ENCODE data around the gene FOXD3. TPM values are rescaled to one million over a fixed set of nuclear protein-coding genes. Genes with fewer than 3 reads are reported as not detected.

The FOXD3 gene
- total RNA-seq, 1 experiment from 2014 or later = 25.8 TPM

DNA sequence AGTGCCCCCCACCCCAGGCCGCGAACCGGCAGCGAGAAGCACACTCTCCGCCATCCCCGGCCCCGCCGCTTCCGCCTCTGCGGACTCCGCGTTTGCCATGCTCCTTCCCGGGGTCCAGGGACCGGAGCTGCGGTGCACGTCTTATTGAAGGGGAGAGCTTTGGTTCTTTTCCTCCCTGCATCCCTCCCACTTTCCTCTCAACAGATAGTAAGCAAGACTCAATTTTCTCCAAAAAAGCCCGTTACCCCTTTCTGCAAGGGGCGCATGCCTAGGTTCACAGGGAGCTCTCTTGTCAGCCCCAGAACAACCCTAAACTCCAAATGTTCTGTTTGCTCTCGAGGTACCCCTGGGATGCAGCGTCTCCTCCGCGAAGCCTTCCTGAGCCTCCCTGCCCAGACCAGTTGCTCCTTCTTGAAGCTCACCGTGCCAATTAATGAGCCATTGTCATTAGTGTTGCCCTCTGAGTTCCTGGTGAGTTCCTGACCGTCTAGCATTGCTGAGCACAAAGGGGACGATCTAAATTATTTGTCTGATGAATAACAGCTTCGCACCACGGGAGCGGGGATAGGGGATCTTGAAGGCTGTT, 8.1 kb downstream of the FOXD3 start:
- H3K27me3 Mint-ChIP-seq (ENCODE audit: low read depth) = peaks cover 90% of the 10 kb centered on the region
- peaks cover 14% of the 10 kb centered on the region; the same call in 1 of the 2 replicates for H3K27me3 ChIP-seq (ENCODE audit: insufficient read depth, low read length)

More for the DNA sequence above, 8.1 kb downstream of the FOXD3 start:
- no peak overlapping the region for H3K4ac ChIP-seq (ENCODE audit: low read depth, low read length)
- H2BK20ac ChIP-seq (ENCODE audit: low read depth, low read length, poor library complexity, severe bottlenecking) = no peak overlapping the region
- peaks cover 26% of the 10 kb centered on the region for H3K23me2 ChIP-seq (ENCODE audit: insufficient read length, low read depth, low read length, poor library complexity, severe bottlenecking)
- H3K79me2 ChIP-seq (ENCODE audit: insufficient read depth, low read length) = no peaks in the 10 kb centered on the region
- H3K14ac ChIP-seq (ENCODE audit: insufficient read depth, low read length) = 0 out of 2 replicates have a peak overlapping the region, but pooled peaks have one; percentile 16
- no peak overlapping the region for H3K27ac ChIP-seq (ENCODE audit: insufficient read length, low read depth, low read length)
- H3K56ac ChIP-seq (ENCODE audit: insufficient read length, low read depth, low read length) = no peak overlapping the region
- peak; percentile 70 for DNase-seq
- Mint-ChIP-seq H3K36me3 (ENCODE audit: insufficient read depth in 1 of 3, low read depth in 3 of 3) (no peaks in the 10 kb centered on the region; a peak in 1 of 7 replicates), H3K9me3 (no peaks in the 10 kb centered on the region; a peak in 2 of 5 replicates), H3K4me3 (peak overlapping the region; percentile 62 to 80), H3K27ac (peak overlapping the region in 1 of 3 experiments; percentile 82; a peak in 2 of 7 replicates), H3K4me1 (peaks cover 53 to 56% of the 10 kb centered on the region in 2 experiments)
- no peak overlapping the region for H2AFZ ChIP-seq (ENCODE audit: low read length)
- H3K4me2 ChIP-seq (ENCODE audit: insufficient read depth, insufficient read length, low read length) = peak overlapping the region; percentile 77
- no peak overlapping the region for H2AK5ac ChIP-seq (ENCODE audit: insufficient read length, low read length)
- H4K91ac ChIP-seq (ENCODE audit: insufficient read length, low read depth, low read length) = no peak overlapping the region
- no peak overlapping the region for H2BK15ac ChIP-seq (ENCODE audit: low read depth, low read length)
- H3K9me3 ChIP-seq (ENCODE audit: control insufficient read depth, low read depth, low read length) = no peaks in the 10 kb centered on the region
- no peak overlapping the region for H2BK120ac ChIP-seq (ENCODE audit: low read depth, low read length, poor library complexity, severe bottlenecking)
- H3K9ac ChIP-seq (ENCODE audit: extremely low read depth, insufficient read length, low read length) = no peak overlapping the region
- H4K20me1 ChIP-seq (ENCODE audit: control insufficient read depth, insufficient read depth, insufficient read length) = no peaks in the 10 kb centered on the region
- no peak overlapping the region for H3K23ac ChIP-seq (ENCODE audit: insufficient read length, low read depth, low read length)
- H3K79me1 ChIP-seq (ENCODE audit: insufficient read depth, low read depth, low read length, poor library complexity, severe bottlenecking) = no peaks in the 10 kb centered on the region
- peaks cover 19% of the 10 kb centered on the region; the same call in 1 of the 2 replicates for H3K4me1 ChIP-seq (ENCODE audit: insufficient read depth, low read length)
- TF ChIP-seq, protein P1, sequence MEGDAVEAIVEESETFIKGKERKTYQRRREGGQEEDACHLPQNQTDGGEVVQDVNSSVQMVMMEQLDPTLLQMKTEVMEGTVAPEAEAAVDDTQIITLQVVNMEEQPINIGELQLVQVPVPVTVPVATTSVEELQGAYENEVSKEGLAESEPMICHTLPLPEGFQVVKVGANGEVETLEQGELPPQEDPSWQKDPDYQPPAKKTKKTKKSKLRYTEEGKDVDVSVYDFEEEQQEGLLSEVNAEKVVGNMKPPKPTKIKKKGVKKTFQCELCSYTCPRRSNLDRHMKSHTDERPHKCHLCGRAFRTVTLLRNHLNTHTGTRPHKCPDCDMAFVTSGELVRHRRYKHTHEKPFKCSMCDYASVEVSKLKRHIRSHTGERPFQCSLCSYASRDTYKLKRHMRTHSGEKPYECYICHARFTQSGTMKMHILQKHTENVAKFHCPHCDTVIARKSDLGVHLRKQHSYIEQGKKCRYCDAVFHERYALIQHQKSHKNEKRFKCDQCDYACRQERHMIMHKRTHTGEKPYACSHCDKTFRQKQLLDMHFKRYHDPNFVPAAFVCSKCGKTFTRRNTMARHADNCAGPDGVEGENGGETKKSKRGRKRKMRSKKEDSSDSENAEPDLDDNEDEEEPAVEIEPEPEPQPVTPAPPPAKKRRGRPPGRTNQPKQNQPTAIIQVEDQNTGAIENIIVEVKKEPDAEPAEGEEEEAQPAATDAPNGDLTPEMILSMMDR (conservative IDR thresholded peaks at IDR 0.05) = no peak
- no peak overlapping the region for H4K8ac ChIP-seq (replicated peaks; ENCODE audit: insufficient read length, low read depth, low read length)
- H3T11ph ChIP-seq (ENCODE audit: low read length) = no peak overlapping the region
- no peak overlapping the region for H3K18ac ChIP-seq (ENCODE audit: insufficient read length, low read depth, low read length)
- H2BK5ac ChIP-seq (ENCODE audit: insufficient read length, low read length) = no peak overlapping the region
- no peak overlapping the region for H2BK12ac ChIP-seq (ENCODE audit: insufficient read length, low read depth, low read length)
- WGBS (ENCODE audit: extremely low coverage, insufficient read length, low lambda C conversion rate) = no CpG with 5 or more reads among the region's 28 CpGs
- no peak overlapping the region for H4K5ac ChIP-seq (ENCODE audit: insufficient read length, low read depth, low read length)

Data from H9 (cell line).